GM23338 (cell line): Measurements from ENCODE around the gene PAPPA2. TPM values are rescaled to one million over a fixed set of nuclear protein-coding genes. Genes with fewer than 3 reads are reported as not detected.

ENCODE experiments used
- ATAC-seq: fragments of 200-7000 bp; cut with Tn5 transposase; 3 replicates; pipeline ENCODE4 v1.9.1; 2020
- DNase-seq: peaks from one replicate; pipeline ENCODE4 v3.0.0-alpha.2; 2015; ENCODE audit warnings: low spot score
- H2AFZ ChIP-seq: fragments of 200-600 bp; sonication (generic); 2 replicates; pipeline ENCODE4 v1.8.0; 2016; ENCODE audit warnings: antibody characterized with exemption, mild to moderate bottlenecking, moderate library complexity
- H3F3A ChIP-seq: fragments of 200-600 bp; sonication (generic); replicated peaks from 2 replicates; pipeline ENCODE4 v1.8.0; 2017; ENCODE audit warnings: antibody characterized with exemption, mixed run types, low read depth
- H3K27ac ChIP-seq: fragments of 200-600 bp; sonication (generic); 2 replicates; pipeline ENCODE4 v1.6.1; 2016; ENCODE audit warnings: low read depth
- H3K27me3 ChIP-seq: fragments of 200-600 bp; sonication (generic); 2 replicates; pipeline ENCODE4 v1.8.0; 2016; ENCODE audit warnings: mild to moderate bottlenecking, mixed run types, moderate library complexity; ENCODE audit not compliant: insufficient read depth
- H3K36me3 ChIP-seq: fragments of 200-600 bp; sonication (generic); 2 replicates; pipeline ENCODE4 v1.8.0; 2016; ENCODE audit warnings: mild to moderate bottlenecking; ENCODE audit not compliant: insufficient read depth
- H3K4me1 ChIP-seq: fragments of 200-600 bp; sonication (generic); 2 replicates; pipeline ENCODE4 v1.8.0; 2016; ENCODE audit warnings: mild to moderate bottlenecking, moderate library complexity; ENCODE audit not compliant: insufficient read depth
- H3K4me2 ChIP-seq: fragments of 200-600 bp; sonication (generic); 2 replicates; pipeline ENCODE4 v1.7.1; 2017; ENCODE audit warnings: mixed run types
- H3K4me3 ChIP-seq: fragments of 200-600 bp; sonication (generic); 2 replicates; pipeline ENCODE4 v1.6.1; 2016; ENCODE audit warnings: mixed run types
- H3K79me2 ChIP-seq: fragments of 200-600 bp; sonication (generic); replicated peaks from 2 replicates; pipeline ENCODE4 v1.8.0; 2017; ENCODE audit warnings: mild to moderate bottlenecking; ENCODE audit not compliant: insufficient read depth
- H3K9me2 ChIP-seq: fragments of 200-600 bp; sonication (generic); 2 replicates; pipeline ENCODE4 v1.8.0; 2017; ENCODE audit not compliant: insufficient read depth
- H4K20me1 ChIP-seq: fragments of 200-600 bp; sonication (generic); replicated peaks from 2 replicates; pipeline ENCODE4 v1.8.0; 2017; ENCODE audit warnings: mild to moderate bottlenecking; ENCODE audit not compliant: insufficient read depth
- H3K27ac Mint-ChIP-seq: 2 replicates; pipeline ENCODE4 v1.8.0; 2020; ENCODE audit warnings: inconsistent platforms, mild to moderate bottlenecking, moderate library complexity, mixed read lengths
- H3K27me3 Mint-ChIP-seq: 3 replicates; pipeline ENCODE4 v1.8.0; 2022; ENCODE audit warnings: low read depth, mild to moderate bottlenecking, moderate library complexity, mixed read lengths, inconsistent platforms; ENCODE audit not compliant: insufficient read depth, poor library complexity
- H3K36me3 Mint-ChIP-seq: 3 replicates; pipeline ENCODE4 v1.8.0; 2021; ENCODE audit warnings: low read depth, mild to moderate bottlenecking, inconsistent platforms, moderate library complexity, mixed read lengths
- H3K4me1 Mint-ChIP-seq: 3 replicates; pipeline ENCODE4 v1.8.0; 2020; ENCODE audit warnings: mild to moderate bottlenecking, inconsistent platforms, mixed read lengths
- H3K4me3 Mint-ChIP-seq: 3 replicates; pipeline ENCODE4 v1.8.0; 2021; ENCODE audit warnings: moderate library complexity, mild to moderate bottlenecking, inconsistent platforms, mixed read lengths
- H3K9me3 Mint-ChIP-seq: 3 replicates; pipeline ENCODE4 v1.8.0; 2020; ENCODE audit warnings: moderate library complexity, mild to moderate bottlenecking, inconsistent platforms, mixed read lengths
- CREB1 ChIP-seq: fragments of 250-450 bp; sonication (Bioruptor Pico); IDR thresholded peaks from 2 replicates; pipeline ENCODE4 v1.5.0; 2020; ENCODE audit warnings: low read depth, mild to moderate bottlenecking, moderate library complexity
- CTCF ChIP-seq, 2 experiments: fragments of 200-600 bp in 1 of 2; sonication (generic) in 1 of 2; conservative IDR thresholded peaks; 2 replicates each; pipeline versions ENCODE4 v1.5.1 to v1.6.1; 2016 to 2017; ENCODE audit warnings: antibody characterized with exemption in 2 of 2, low read depth in 2 of 2, mild to moderate bottlenecking in 2 of 2, moderate library complexity in 1 of 2
- ETS1 ChIP-seq: IDR thresholded peaks from 2 replicates; pipeline ENCODE4 v1.6.1; 2016; ENCODE audit warnings: antibody characterized with exemption
- EZH2phosphoT487 ChIP-seq: fragments of 200-600 bp; sonication (generic); IDR thresholded peaks from one replicate; pipeline ENCODE4 v1.8.1; 2018; ENCODE audit warnings: antibody characterized with exemption; ENCODE audit not compliant: unreplicated experiment
- JUNB ChIP-seq: IDR thresholded peaks from one replicate; pipeline ENCODE4 v1.6.1; 2016; ENCODE audit warnings: antibody characterized with exemption; ENCODE audit not compliant: unreplicated experiment
- NANOG ChIP-seq: IDR thresholded peaks from 2 replicates; pipeline ENCODE4 v1.6.1; 2016; ENCODE audit warnings: antibody characterized with exemption, borderline replicate concordance
- REST ChIP-seq: IDR thresholded peaks from one replicate; pipeline ENCODE4 v1.6.1; 2018; ENCODE audit warnings: antibody characterized with exemption; ENCODE audit not compliant: unreplicated experiment
- STAT1 ChIP-seq: IDR thresholded peaks from one replicate; pipeline ENCODE4 v1.6.1; 2016; ENCODE audit warnings: antibody characterized with exemption; ENCODE audit not compliant: unreplicated experiment
- polyA plus RNA-seq: library from polyadenylated mRNA; unstranded; fragments of >200 nt; fragmentation: Nextera tagmentation; extraction: Ambion mirVana; gene quantifications from 2 replicates; pipeline ENCODE4 v1.2.1, GENCODE V29; 2016
- total RNA-seq: library from RNA; depleted of rRNA; stranded (reverse); fragments of >200 nt; shearing (Covaris generic); gene quantifications from 2 replicates; pipeline ENCODE4 v1.2.3, GENCODE V29; 2014

PAPPA2 gene
- total and polyA plus RNA-seq, 2 experiments from 2014 or later, result 1.4 to 1.7 TPM

- TF ChIP-seq CTCF (conservative IDR thresholded peaks at IDR 0.05; ENCODE audit: low read depth in 2 of 2) (no peak), REST (no peak), ETS1 (no peak), CREB1 (CRISPR knock-in tag) (no peak), STAT1 (no peak), EZH2phosphoT487 (no peak)
Observed at GRCh38 chr1:176864211-176864610, 401.2 kb downstream of the PAPPA2 start (continued).

GRCh38 chr1:176866011-176866714 is 403.2 kb downstream of the PAPPA2 start:
- Mint-ChIP-seq H3K9me3 (no peaks in the 10 kb centered on the region), H3K36me3 (no peaks in the 10 kb centered on the region; the same call in 1 of the 3 replicates), H3K4me1 (peaks cover 8% of the 10 kb centered on the region; the same call in 2 of the 3 replicates), H3K27me3 (peaks cover 2% of the 10 kb centered on the region), H3K27ac (peak overlapping the region; percentile 23; the same call in 1 of the 2 replicates), H3K4me3 (no peak overlapping the region)
- H3K4me3 ChIP-seq, result no peak overlapping the region
- TF ChIP-seq NANOG (no peak), EZH2phosphoT487 (no peak), JUNB (no peak)
- DNase-seq (peak; percentile 11), ATAC-seq (no peak)
- H3F3A ChIP-seq, result no peaks in the 10 kb centered on the region
- H4K20me1 ChIP-seq, result no peaks in the 10 kb centered on the region
- no peak overlapping the region for H3K27ac ChIP-seq
- H3K4me2 ChIP-seq, result no peak overlapping the region
- no peaks in the 10 kb centered on the region for H3K79me2 ChIP-seq
- H3K9me2 ChIP-seq, result peaks cover 3% of the 10 kb centered on the region; the same call in 1 of the 2 replicates
- no peaks in the 10 kb centered on the region for H3K36me3 ChIP-seq
- no peaks in the 10 kb centered on the region for H3K27me3 ChIP-seq
- H3K4me1 ChIP-seq, result no peaks in the 10 kb centered on the region
- H2AFZ ChIP-seq, result no peak overlapping the region
